Measurements from ENCODE around the gene MPDU1. TPM values are rescaled to one million over a fixed set of nuclear protein-coding genes. Genes with fewer than 3 reads are reported as not detected.

The MPDU1 gene
- total and polyA plus RNA-seq, 2 of the 13 experiments (the other 11 are each of a cell fraction or from before 2014, with no cell fraction given): 112 to 167 TPM

DNA sequence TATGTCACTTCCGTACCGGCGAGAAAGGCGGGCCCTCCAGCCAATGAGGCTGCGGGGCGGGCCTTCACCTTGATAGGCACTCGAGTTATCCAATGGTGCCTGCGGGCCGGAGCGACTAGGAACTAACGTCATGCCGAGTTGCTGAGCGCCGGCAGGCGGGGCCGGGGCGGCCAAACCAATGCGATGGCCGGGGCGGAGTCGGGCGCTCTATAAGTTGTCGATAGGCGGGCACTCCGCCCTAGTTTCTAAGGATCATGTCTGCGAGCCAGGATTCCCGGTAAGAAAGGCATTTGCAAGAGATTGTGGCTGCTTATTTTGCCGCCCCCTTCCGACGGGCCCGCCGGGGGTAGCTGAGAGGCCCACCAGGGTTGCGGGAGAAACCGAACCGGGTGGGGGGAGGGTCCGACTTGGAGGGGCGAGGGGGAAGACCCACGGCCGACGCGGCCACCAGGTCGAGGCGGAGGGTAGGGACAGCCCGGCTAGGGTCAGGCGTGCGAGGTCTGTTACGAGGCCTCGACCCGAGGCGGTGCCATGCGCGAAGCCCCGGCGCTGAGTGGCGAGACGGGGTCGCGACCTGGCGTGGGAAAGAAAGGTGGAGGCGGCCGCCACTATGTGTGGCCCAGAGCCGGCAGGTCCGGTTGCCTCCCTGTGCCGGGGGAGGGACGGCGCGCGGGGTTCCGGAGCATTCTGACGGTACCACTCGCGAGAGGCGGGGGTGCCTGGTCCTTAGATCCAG lies 10.9 kb upstream of the MPDU1 start (continued):
- TF ChIP-seq, protein P1, sequence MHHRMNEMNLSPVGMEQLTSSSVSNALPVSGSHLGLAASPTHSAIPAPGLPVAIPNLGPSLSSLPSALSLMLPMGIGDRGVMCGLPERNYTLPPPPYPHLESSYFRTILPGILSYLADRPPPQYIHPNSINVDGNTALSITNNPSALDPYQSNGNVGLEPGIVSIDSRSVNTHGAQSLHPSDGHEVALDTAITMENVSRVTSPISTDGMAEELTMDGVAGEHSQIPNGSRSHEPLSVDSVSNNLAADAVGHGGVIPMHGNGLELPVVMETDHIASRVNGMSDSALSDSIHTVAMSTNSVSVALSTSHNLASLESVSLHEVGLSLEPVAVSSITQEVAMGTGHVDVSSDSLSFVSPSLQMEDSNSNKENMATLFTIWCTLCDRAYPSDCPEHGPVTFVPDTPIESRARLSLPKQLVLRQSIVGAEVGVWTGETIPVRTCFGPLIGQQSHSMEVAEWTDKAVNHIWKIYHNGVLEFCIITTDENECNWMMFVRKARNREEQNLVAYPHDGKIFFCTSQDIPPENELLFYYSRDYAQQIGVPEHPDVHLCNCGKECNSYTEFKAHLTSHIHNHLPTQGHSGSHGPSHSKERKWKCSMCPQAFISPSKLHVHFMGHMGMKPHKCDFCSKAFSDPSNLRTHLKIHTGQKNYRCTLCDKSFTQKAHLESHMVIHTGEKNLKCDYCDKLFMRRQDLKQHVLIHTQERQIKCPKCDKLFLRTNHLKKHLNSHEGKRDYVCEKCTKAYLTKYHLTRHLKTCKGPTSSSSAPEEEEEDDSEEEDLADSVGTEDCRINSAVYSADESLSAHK (CRISPR knock-in tag; IDR thresholded peaks at IDR 0.05; ENCODE audit: borderline replicate concordance): no peak
- TF ChIP-seq ARHGAP35 (CRISPR knock-in tag; IDR thresholded peaks at IDR 0.05; ENCODE audit: borderline replicate concordance): no peak
- TF ChIP-seq, protein P2, sequence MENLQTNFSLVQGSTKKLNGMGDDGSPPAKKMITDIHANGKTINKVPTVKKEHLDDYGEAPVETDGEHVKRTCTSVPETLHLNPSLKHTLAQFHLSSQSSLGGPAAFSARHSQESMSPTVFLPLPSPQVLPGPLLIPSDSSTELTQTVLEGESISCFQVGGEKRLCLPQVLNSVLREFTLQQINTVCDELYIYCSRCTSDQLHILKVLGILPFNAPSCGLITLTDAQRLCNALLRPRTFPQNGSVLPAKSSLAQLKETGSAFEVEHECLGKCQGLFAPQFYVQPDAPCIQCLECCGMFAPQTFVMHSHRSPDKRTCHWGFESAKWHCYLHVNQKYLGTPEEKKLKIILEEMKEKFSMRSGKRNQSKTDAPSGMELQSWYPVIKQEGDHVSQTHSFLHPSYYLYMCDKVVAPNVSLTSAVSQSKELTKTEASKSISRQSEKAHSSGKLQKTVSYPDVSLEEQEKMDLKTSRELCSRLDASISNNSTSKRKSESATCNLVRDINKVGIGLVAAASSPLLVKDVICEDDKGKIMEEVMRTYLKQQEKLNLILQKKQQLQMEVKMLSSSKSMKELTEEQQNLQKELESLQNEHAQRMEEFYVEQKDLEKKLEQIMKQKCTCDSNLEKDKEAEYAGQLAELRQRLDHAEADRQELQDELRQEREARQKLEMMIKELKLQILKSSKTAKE (CRISPR knock-in tag; IDR thresholded peaks at IDR 0.05; ENCODE audit: borderline replicate concordance): peak; percentile 55
- TF ChIP-seq ZNF761 (CRISPR knock-in tag; conservative IDR thresholded peaks at IDR 0.05): no peak; the same call in 1 of the 2 replicates
- TF ChIP-seq ZNF567 (CRISPR knock-in tag; IDR thresholded peaks at IDR 0.05; ENCODE audit: borderline replicate concordance): peak; percentile 21; the same call in 1 of the 2 replicates
- no peak for TF ChIP-seq LRRFIP1 (CRISPR knock-in tag; conservative IDR thresholded peaks at IDR 0.05)
- no peak for TF ChIP-seq CBX1 (IDR thresholded peaks at IDR 0.05; ENCODE audit: low read depth)
- peak; percentile 99 for TF ChIP-seq PBX2 (CRISPR knock-in tag; IDR thresholded peaks at IDR 0.05)
- no peak; the same call in 1 of the 2 replicates for TF ChIP-seq JUN (CRISPR knock-in tag; IDR thresholded peaks at IDR 0.05)
- TF ChIP-seq ZNF570 (CRISPR knock-in tag; IDR thresholded peaks at IDR 0.05; ENCODE audit: borderline replicate concordance): no peak
- TF ChIP-seq NR3C1 (CRISPR knock-in tag; IDR thresholded peaks at IDR 0.05): no peak
- TF ChIP-seq PITX1 (CRISPR knock-in tag; IDR thresholded peaks at IDR 0.05): 0 out of 2 replicates have a peak, but pooled peaks have one; percentile 19
- TF ChIP-seq, protein P3, sequence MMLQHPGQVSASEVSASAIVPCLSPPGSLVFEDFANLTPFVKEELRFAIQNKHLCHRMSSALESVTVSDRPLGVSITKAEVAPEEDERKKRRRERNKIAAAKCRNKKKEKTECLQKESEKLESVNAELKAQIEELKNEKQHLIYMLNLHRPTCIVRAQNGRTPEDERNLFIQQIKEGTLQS (CRISPR knock-in tag; IDR thresholded peaks at IDR 0.05): 0 out of 2 replicates have a peak, but pooled peaks have one; percentile 30
- TF ChIP-seq CHD4 (IDR thresholded peaks at IDR 0.05; ENCODE audit: borderline replicate concordance, low read length): no peak
- peak; percentile 38; the same call in 1 of the 2 replicates for TF ChIP-seq SSRP1 (CRISPR knock-in tag; IDR thresholded peaks at IDR 0.05)
- no peak for TF ChIP-seq ARNT (IDR thresholded peaks at IDR 0.05)
- TF ChIP-seq CENPX (CRISPR knock-in tag; IDR thresholded peaks at IDR 0.05): no peak
- no peak for TF ChIP-seq ZNF260 (CRISPR knock-in tag; IDR thresholded peaks at IDR 0.05; ENCODE audit: borderline replicate concordance, low read depth)
- TF ChIP-seq RARA (CRISPR knock-in tag; IDR thresholded peaks at IDR 0.05): no peak
- TF ChIP-seq JUNB (CRISPR knock-in tag; IDR thresholded peaks at IDR 0.05; ENCODE audit: borderline replicate concordance): no peak; the same call in 1 of the 2 replicates

All from HepG2 (cell line).